ENCODE data around the gene PAGR1. TPM values are rescaled to one million over a fixed set of nuclear protein-coding genes. Genes with fewer than 3 reads are reported as not detected.

Gene PAGR1
- total and polyA plus RNA-seq, 2 of the 13 experiments (the other 11 are each of a cell fraction or from before 2014, with no cell fraction given), result 9.8 to 66.4 TPM

DNA sequence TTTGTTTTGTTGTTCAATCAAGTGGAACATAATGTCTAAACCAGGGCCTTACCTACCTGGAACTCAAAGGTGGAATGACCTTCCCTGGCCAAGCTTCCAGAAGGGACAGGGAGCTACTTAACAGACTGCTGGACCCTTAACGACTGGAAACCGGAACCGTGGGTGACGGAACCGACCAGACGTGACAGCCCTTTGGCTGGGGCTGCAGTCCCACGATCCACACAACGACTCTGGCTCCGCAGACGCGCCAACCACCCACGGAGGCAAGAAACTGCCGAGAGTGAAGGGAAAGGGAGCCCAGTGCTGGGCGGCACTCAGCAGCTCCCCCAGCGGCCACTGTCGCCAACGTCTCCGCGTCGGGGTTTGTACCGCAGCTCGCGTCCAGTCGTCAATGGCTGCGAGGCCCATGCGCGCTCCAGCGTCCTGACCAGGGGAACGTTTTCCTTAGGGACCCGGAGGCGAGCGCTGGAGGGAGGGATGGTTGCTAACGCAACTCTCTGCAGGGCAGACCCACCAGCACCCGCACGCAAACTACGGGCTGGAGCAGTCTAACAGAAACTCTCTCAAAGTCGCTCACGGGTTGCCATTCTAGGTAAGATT, 31.0 kb upstream of the PAGR1 start (continued):
- TF ChIP-seq, protein P1, sequence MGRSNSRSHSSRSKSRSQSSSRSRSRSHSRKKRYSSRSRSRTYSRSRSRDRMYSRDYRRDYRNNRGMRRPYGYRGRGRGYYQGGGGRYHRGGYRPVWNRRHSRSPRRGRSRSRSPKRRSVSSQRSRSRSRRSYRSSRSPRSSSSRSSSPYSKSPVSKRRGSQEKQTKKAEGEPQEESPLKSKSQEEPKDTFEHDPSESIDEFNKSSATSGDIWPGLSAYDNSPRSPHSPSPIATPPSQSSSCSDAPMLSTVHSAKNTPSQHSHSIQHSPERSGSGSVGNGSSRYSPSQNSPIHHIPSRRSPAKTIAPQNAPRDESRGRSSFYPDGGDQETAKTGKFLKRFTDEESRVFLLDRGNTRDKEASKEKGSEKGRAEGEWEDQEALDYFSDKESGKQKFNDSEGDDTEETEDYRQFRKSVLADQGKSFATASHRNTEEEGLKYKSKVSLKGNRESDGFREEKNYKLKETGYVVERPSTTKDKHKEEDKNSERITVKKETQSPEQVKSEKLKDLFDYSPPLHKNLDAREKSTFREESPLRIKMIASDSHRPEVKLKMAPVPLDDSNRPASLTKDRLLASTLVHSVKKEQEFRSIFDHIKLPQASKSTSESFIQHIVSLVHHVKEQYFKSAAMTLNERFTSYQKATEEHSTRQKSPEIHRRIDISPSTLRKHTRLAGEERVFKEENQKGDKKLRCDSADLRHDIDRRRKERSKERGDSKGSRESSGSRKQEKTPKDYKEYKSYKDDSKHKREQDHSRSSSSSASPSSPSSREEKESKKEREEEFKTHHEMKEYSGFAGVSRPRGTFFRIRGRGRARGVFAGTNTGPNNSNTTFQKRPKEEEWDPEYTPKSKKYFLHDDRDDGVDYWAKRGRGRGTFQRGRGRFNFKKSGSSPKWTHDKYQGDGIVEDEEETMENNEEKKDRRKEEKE (IDR thresholded peaks at IDR 0.05), result no peak
- TF ChIP-seq, protein P2, sequence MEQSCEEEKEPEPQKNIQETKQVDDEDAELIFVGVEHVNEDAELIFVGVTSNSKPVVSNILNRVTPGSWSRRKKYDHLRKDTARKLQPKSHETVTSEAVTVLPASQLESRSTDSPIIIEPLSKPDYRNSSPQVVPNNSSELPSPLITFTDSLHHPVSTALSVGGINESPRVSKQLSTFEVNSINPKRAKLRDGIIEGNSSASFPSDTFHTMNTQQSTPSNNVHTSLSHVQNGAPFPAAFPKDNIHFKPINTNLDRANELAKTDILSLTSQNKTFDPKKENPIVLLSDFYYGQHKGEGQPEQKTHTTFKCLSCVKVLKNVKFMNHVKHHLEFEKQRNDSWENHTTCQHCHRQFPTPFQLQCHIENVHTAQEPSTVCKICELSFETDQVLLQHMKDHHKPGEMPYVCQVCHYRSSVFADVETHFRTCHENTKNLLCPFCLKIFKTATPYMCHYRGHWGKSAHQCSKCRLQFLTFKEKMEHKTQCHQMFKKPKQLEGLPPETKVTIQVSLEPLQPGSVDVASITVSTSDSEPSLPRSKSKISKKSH (CRISPR knock-in tag; IDR thresholded peaks at IDR 0.05; ENCODE audit: borderline replicate concordance), result peak; percentile 76; the same call in 1 of the 2 replicates
- no peak for TF ChIP-seq RARA (CRISPR knock-in tag; IDR thresholded peaks at IDR 0.05)
- TF ChIP-seq NRL (CRISPR knock-in tag; IDR thresholded peaks at IDR 0.05; ENCODE audit: borderline replicate concordance), result peak; percentile 45; the same call in 1 of the 2 replicates
- TF ChIP-seq AGO1 (IDR thresholded peaks at IDR 0.05; ENCODE audit: low read depth, low read length, poor library complexity, severe bottlenecking), result peak; percentile 65
- TF ChIP-seq, protein P3, sequence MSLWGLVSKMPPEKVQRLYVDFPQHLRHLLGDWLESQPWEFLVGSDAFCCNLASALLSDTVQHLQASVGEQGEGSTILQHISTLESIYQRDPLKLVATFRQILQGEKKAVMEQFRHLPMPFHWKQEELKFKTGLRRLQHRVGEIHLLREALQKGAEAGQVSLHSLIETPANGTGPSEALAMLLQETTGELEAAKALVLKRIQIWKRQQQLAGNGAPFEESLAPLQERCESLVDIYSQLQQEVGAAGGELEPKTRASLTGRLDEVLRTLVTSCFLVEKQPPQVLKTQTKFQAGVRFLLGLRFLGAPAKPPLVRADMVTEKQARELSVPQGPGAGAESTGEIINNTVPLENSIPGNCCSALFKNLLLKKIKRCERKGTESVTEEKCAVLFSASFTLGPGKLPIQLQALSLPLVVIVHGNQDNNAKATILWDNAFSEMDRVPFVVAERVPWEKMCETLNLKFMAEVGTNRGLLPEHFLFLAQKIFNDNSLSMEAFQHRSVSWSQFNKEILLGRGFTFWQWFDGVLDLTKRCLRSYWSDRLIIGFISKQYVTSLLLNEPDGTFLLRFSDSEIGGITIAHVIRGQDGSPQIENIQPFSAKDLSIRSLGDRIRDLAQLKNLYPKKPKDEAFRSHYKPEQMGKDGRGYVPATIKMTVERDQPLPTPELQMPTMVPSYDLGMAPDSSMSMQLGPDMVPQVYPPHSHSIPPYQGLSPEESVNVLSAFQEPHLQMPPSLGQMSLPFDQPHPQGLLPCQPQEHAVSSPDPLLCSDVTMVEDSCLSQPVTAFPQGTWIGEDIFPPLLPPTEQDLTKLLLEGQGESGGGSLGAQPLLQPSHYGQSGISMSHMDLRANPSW (CRISPR knock-in tag; IDR thresholded peaks at IDR 0.05; ENCODE audit: borderline replicate concordance), result no peak
- TF ChIP-seq, protein P4, sequence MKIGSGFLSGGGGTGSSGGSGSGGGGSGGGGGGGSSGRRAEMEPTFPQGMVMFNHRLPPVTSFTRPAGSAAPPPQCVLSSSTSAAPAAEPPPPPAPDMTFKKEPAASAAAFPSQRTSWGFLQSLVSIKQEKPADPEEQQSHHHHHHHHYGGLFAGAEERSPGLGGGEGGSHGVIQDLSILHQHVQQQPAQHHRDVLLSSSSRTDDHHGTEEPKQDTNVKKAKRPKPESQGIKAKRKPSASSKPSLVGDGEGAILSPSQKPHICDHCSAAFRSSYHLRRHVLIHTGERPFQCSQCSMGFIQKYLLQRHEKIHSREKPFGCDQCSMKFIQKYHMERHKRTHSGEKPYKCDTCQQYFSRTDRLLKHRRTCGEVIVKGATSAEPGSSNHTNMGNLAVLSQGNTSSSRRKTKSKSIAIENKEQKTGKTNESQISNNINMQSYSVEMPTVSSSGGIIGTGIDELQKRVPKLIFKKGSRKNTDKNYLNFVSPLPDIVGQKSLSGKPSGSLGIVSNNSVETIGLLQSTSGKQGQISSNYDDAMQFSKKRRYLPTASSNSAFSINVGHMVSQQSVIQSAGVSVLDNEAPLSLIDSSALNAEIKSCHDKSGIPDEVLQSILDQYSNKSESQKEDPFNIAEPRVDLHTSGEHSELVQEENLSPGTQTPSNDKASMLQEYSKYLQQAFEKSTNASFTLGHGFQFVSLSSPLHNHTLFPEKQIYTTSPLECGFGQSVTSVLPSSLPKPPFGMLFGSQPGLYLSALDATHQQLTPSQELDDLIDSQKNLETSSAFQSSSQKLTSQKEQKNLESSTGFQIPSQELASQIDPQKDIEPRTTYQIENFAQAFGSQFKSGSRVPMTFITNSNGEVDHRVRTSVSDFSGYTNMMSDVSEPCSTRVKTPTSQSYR (CRISPR knock-in tag; IDR thresholded peaks at IDR 0.05; ENCODE audit: borderline replicate concordance), result 0 out of 2 replicates have a peak, but pooled peaks have one; percentile 47
- no peak for TF ChIP-seq ARID2 (CRISPR knock-in tag; IDR thresholded peaks at IDR 0.05; ENCODE audit: borderline replicate concordance)
- TF ChIP-seq ZC3H4 (CRISPR knock-in tag; IDR thresholded peaks at IDR 0.05; ENCODE audit: borderline replicate concordance), result no peak
- TF ChIP-seq, protein P5, sequence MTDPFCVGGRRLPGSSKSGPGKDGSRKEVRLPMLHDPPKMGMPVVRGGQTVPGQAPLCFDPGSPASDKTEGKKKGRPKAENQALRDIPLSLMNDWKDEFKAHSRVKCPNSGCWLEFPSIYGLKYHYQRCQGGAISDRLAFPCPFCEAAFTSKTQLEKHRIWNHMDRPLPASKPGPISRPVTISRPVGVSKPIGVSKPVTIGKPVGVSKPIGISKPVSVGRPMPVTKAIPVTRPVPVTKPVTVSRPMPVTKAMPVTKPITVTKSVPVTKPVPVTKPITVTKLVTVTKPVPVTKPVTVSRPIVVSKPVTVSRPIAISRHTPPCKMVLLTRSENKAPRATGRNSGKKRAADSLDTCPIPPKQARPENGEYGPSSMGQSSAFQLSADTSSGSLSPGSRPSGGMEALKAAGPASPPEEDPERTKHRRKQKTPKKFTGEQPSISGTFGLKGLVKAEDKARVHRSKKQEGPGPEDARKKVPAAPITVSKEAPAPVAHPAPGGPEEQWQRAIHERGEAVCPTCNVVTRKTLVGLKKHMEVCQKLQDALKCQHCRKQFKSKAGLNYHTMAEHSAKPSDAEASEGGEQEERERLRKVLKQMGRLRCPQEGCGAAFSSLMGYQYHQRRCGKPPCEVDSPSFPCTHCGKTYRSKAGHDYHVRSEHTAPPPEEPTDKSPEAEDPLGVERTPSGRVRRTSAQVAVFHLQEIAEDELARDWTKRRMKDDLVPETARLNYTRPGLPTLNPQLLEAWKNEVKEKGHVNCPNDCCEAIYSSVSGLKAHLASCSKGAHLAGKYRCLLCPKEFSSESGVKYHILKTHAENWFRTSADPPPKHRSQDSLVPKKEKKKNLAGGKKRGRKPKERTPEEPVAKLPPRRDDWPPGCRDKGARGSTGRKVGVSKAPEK (CRISPR knock-in tag; IDR thresholded peaks at IDR 0.05; ENCODE audit: borderline replicate concordance), result 0 out of 2 replicates have a peak, but pooled peaks have one; percentile 46
- TF ChIP-seq PLRG1 (conservative IDR thresholded peaks at IDR 0.05), result no peak
- TF ChIP-seq ZNF451 (CRISPR knock-in tag; IDR thresholded peaks at IDR 0.05), result 0 out of 2 replicates have a peak, but pooled peaks have one; percentile 58
- TF ChIP-seq, protein P6, sequence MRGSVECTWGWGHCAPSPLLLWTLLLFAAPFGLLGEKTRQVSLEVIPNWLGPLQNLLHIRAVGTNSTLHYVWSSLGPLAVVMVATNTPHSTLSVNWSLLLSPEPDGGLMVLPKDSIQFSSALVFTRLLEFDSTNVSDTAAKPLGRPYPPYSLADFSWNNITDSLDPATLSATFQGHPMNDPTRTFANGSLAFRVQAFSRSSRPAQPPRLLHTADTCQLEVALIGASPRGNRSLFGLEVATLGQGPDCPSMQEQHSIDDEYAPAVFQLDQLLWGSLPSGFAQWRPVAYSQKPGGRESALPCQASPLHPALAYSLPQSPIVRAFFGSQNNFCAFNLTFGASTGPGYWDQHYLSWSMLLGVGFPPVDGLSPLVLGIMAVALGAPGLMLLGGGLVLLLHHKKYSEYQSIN (CRISPR knock-in tag; IDR thresholded peaks at IDR 0.05; ENCODE audit: borderline replicate concordance), result no peak

Measured in HepG2 (cell line).